Tongue (tissue), 1 donor: ENCODE measurements around the gene GBP5. TPM values are rescaled to one million over a fixed set of nuclear protein-coding genes. Genes with fewer than 3 reads are reported as not detected.

Source experiments
- total RNA-seq: library from RNA; depleted of rRNA; stranded (reverse); fragments of >200 nt; gene quantifications from one replicate; pipeline ENCODE4 v1.2.3, GENCODE V29; 2014

The GBP5 gene
- total RNA-seq, 1 donor from 2014 or later, result 0.72 TPM

Other genes with a start within 250 kb of the GBP5 start
- 9.1 TPM for gene GBP3, start 250.0 kb downstream of the GBP5 start, total RNA-seq
- gene GBP1, start 207.7 kb downstream of the GBP5 start, total RNA-seq, result 13.2 TPM
- 11.8 TPM for gene GBP2, start 146.7 kb downstream of the GBP5 start, total RNA-seq
- not detected for gene GBP7, start 96.9 kb downstream of the GBP5 start, total RNA-seq
- 4.1 TPM for gene GBP4, start 73.9 kb downstream of the GBP5 start, total RNA-seq
- gene GBP6, start 91.2 kb upstream of the GBP5 start, total RNA-seq, result 34.4 TPM